ENCODE data around the gene GPM6B.

The GPM6B gene

GRCh38 chrX:13741695-13742094 lies 75.2 kb downstream of the GPM6B start:
- peak overlapping the region; percentile 68 for H3K27ac ChIP-seq (ENCODE audit: low read depth, low read length)
- TF ChIP-seq CTCF (IDR thresholded peaks at IDR 0.05; ENCODE audit: low read depth, low read length, poor library complexity, severe bottlenecking) (no peak), EZH2phosphoT487 (IDR thresholded peaks at IDR 0.05; ENCODE audit: borderline replicate concordance, low read length) (no peak)

GRCh38 chrX:13734278-13735172 lies 82.4 kb downstream of the GPM6B start, which contains the start of the genes OFD1 and TRAPPC2:
TSS of gene OFD1 (plus strand) at chrX:13734748. CDS start at chrX:13735072, 324 bp downstream.
TSS of gene TRAPPC2 (minus strand) at chrX:13734620. CDS start at chrX:13719963, 14,657 bp downstream.
- H3K9me3 ChIP-seq (ENCODE audit: control insufficient read depth, insufficient read depth, low read length) = no peaks in the 10 kb centered on the region
- peak within 1 kb of the TSS; percentile 100 for H3K27ac ChIP-seq (ENCODE audit: low read depth, low read length)
- H3K4me3 ChIP-seq (ENCODE audit: low read length) = peak within 1 kb of the TSS; percentile 91
- no peaks in the 10 kb centered on the region for H4K20me1 ChIP-seq (ENCODE audit: control insufficient read depth, insufficient read depth, low read depth, low read length)
- H3K36me3 ChIP-seq (ENCODE audit: control insufficient read depth, low read length) = peaks cover 77% of the 10 kb centered on the region
- no peaks in the 10 kb centered on the region for H3K9me2 ChIP-seq (replicated peaks; ENCODE audit: control insufficient read depth, low read length)
- peaks cover 76% of the 10 kb centered on the region for H3K79me2 ChIP-seq (ENCODE audit: control insufficient read depth, low read length)
- H3K4me2 ChIP-seq (ENCODE audit: low read length) = peak within 1 kb of the TSS; percentile 93
- no peaks in the 10 kb centered on the region for H3K27me3 ChIP-seq (ENCODE audit: control insufficient read depth, low read length)
- TF ChIP-seq EZH2phosphoT487 (IDR thresholded peaks at IDR 0.05; ENCODE audit: borderline replicate concordance, low read length) (no peak), CTCF (IDR thresholded peaks at IDR 0.05; ENCODE audit: low read depth, low read length, poor library complexity, severe bottlenecking) (no peak)
- peaks cover 14% of the 10 kb centered on the region for H3F3A ChIP-seq (ENCODE audit: control insufficient read depth, insufficient read depth)
- peaks cover 38% of the 10 kb centered on the region for H3K4me1 ChIP-seq (ENCODE audit: control insufficient read depth, low read length)

More at GRCh38 chrX:13741695-13742094, 75.2 kb downstream of the GPM6B start:
- Histone ChIP-seq H3K79me2 (ENCODE audit: control insufficient read depth, low read length) (peaks cover 47% of the 10 kb centered on the region), H3K9me3 (ENCODE audit: control insufficient read depth, insufficient read depth, low read length) (no peaks in the 10 kb centered on the region), H3F3A (ENCODE audit: control insufficient read depth, insufficient read depth) (peaks cover 9% of the 10 kb centered on the region), H3K9me2 (replicated peaks; ENCODE audit: control insufficient read depth, low read length) (no peaks in the 10 kb centered on the region), H3K36me3 (ENCODE audit: control insufficient read depth, low read length) (peaks cover 86% of the 10 kb centered on the region), H3K4me2 (ENCODE audit: low read length) (peak overlapping the region; percentile 62), H3K4me3 (ENCODE audit: low read length) (peak overlapping the region; percentile 51), H3K4me1 (ENCODE audit: control insufficient read depth, low read length) (peaks cover 51% of the 10 kb centered on the region), H3K27me3 (ENCODE audit: control insufficient read depth, low read length) (no peaks in the 10 kb centered on the region), H4K20me1 (ENCODE audit: control insufficient read depth, insufficient read depth, low read depth, low read length) (no peaks in the 10 kb centered on the region)

- peaks cover 85% of the 10 kb centered on the region for H3K79me2 ChIP-seq (ENCODE audit: control insufficient read depth, low read length)
- H3K9me2 ChIP-seq (replicated peaks; ENCODE audit: control insufficient read depth, low read length) = no peaks in the 10 kb centered on the region
- peak overlapping the region; percentile 91 for H3K4me3 ChIP-seq (ENCODE audit: low read length)
- peaks cover 14% of the 10 kb centered on the region for H3F3A ChIP-seq (ENCODE audit: control insufficient read depth, insufficient read depth)
- H4K20me1 ChIP-seq (ENCODE audit: control insufficient read depth, insufficient read depth, low read depth, low read length) = no peaks in the 10 kb centered on the region
- H3K27ac ChIP-seq (ENCODE audit: low read depth, low read length) = peak overlapping the region; percentile 100
- H3K4me1 ChIP-seq (ENCODE audit: control insufficient read depth, low read length) = peaks cover 39% of the 10 kb centered on the region
- no peak for TF ChIP-seq CTCF (IDR thresholded peaks at IDR 0.05; ENCODE audit: low read depth, low read length, poor library complexity, severe bottlenecking)
- TF ChIP-seq EZH2phosphoT487 (IDR thresholded peaks at IDR 0.05; ENCODE audit: borderline replicate concordance, low read length) = no peak
- H3K36me3 ChIP-seq (ENCODE audit: control insufficient read depth, low read length) = peaks cover 69% of the 10 kb centered on the region
- no peaks in the 10 kb centered on the region for H3K27me3 ChIP-seq (ENCODE audit: control insufficient read depth, low read length)
- peak overlapping the region; percentile 93 for H3K4me2 ChIP-seq (ENCODE audit: low read length)
- no peaks in the 10 kb centered on the region for H3K9me3 ChIP-seq (ENCODE audit: control insufficient read depth, insufficient read depth, low read length)
These were observed 83.4 kb downstream of the GPM6B start for GRCh38 chrX:13733506-13733905.
